KMS-11 (cell line): ENCODE results near the gene EFCAB7.

Experiments
- H2AFZ ChIP-seq: fragments of 200-600 bp; sonication (generic); 2 replicates; pipeline ENCODE4 v1.6.1; 2016; ENCODE audit warnings: antibody characterized with exemption, mixed run types, low read depth
- H3K27ac ChIP-seq: fragments of 200-600 bp; sonication (generic); 2 replicates; pipeline ENCODE4 v1.6.1; 2016; ENCODE audit warnings: mild to moderate bottlenecking, mixed run types
- H3K27me3 ChIP-seq: fragments of 200-600 bp; sonication (generic); 2 replicates; pipeline ENCODE4 v1.6.1; 2017; ENCODE audit warnings: mild to moderate bottlenecking, low read depth, mixed run types, moderate library complexity; ENCODE audit not compliant: insufficient read depth
- H3K36me3 ChIP-seq: fragments of 200-600 bp; sonication (generic); 2 replicates; pipeline ENCODE4 v1.6.1; 2017; ENCODE audit warnings: mild to moderate bottlenecking, mixed run types; ENCODE audit not compliant: insufficient read depth
- H3K4me1 ChIP-seq: fragments of 200-600 bp; sonication (generic); 2 replicates; pipeline ENCODE4 v1.6.1; 2016; ENCODE audit warnings: mild to moderate bottlenecking, low read depth, mixed run types; ENCODE audit not compliant: poor library complexity, severe bottlenecking
- H3K4me2 ChIP-seq: fragments of 200-600 bp; sonication (generic); 2 replicates; pipeline ENCODE4 v1.7.0; 2016; ENCODE audit warnings: mild to moderate bottlenecking, mixed run types
- H3K4me3 ChIP-seq: fragments of 200-600 bp; sonication (generic); IDR thresholded peaks from 2 replicates; pipeline ENCODE4 v1.6.1; 2017; ENCODE audit warnings: low read depth, low read length, mixed read lengths; ENCODE audit not compliant: insufficient read depth
- H3K79me2 ChIP-seq: fragments of 200-600 bp; sonication (generic); 2 replicates; pipeline ENCODE4 v1.6.1; 2016; ENCODE audit warnings: low read depth, mixed run types; ENCODE audit not compliant: insufficient read depth
- H3K9ac ChIP-seq: fragments of 200-600 bp; sonication (generic); 2 replicates; pipeline ENCODE4 v1.6.1; 2016; ENCODE audit warnings: mild to moderate bottlenecking, mixed run types
- H4K20me1 ChIP-seq: fragments of 200-600 bp; sonication (generic); 2 replicates; pipeline ENCODE4 v1.6.1; 2016; ENCODE audit warnings: mild to moderate bottlenecking, mixed run types; ENCODE audit not compliant: insufficient read depth
- TF ChIP-seq, protein P1 (sequence below): fragments of 200-600 bp; sonication (generic); conservative IDR thresholded peaks from 2 replicates; pipeline ENCODE4 v1.6.1; 2017; ENCODE audit warnings: low read depth, mild to moderate bottlenecking, antibody characterized with exemption, low read length, moderate library complexity, mixed read lengths

Gene EFCAB7

DNA sequence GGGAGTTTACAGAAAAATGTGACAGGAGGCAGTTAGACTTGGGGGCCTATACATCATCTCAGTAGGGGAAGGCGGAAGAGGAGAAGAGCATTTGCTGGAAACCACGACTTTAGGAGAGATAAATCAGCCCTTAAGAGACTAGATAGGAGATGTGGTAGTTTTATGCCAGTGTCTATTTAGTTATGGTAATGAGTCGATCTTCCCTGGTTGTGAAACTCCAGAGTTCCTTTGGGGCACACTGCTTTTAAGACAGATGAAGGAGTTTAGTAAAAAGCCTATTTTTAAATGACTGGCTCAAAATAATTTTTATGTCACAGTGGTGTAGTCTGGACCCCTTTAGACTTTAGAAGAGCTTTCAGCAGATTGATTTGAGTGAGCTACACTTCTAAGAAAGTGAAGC lies 77.7 kb downstream of the EFCAB7 start:
- Histone ChIP-seq H2AFZ (no peak overlapping the region), H3K4me1 (no peaks in the 10 kb centered on the region), H3K9ac (no peak overlapping the region), H3K27ac (no peak overlapping the region), H3K27me3 (no peaks in the 10 kb centered on the region), H3K4me2 (no peak overlapping the region), H3K79me2 (no peaks in the 10 kb centered on the region), H3K36me3 (no peaks in the 10 kb centered on the region), H4K20me1 (no peaks in the 10 kb centered on the region), H3K4me3 (no peak overlapping the region)
- TF ChIP-seq, protein P1, sequence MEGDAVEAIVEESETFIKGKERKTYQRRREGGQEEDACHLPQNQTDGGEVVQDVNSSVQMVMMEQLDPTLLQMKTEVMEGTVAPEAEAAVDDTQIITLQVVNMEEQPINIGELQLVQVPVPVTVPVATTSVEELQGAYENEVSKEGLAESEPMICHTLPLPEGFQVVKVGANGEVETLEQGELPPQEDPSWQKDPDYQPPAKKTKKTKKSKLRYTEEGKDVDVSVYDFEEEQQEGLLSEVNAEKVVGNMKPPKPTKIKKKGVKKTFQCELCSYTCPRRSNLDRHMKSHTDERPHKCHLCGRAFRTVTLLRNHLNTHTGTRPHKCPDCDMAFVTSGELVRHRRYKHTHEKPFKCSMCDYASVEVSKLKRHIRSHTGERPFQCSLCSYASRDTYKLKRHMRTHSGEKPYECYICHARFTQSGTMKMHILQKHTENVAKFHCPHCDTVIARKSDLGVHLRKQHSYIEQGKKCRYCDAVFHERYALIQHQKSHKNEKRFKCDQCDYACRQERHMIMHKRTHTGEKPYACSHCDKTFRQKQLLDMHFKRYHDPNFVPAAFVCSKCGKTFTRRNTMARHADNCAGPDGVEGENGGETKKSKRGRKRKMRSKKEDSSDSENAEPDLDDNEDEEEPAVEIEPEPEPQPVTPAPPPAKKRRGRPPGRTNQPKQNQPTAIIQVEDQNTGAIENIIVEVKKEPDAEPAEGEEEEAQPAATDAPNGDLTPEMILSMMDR: no peak

DNA sequence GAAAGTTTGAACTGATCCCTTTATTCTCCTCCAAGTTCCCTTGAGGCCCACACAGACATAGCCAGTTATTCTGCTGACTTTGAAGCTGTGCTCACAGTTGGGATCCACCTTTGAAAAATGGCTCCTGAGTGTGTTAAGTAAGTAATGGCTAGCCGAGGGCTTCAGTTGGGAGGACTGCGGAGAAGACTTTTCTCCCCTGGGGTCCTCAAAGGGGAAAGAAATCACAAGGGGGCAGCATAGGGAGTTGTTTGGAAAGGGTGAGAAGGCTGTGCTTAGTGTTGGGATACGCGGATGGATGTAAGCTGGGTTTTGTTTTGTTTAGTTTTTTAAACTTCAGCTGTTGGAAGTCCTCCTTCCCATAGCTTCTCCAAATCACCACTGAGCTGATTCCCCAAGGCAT lies 78.1 kb downstream of the EFCAB7 start:
- H3K4me1 ChIP-seq: no peaks in the 10 kb centered on the region
- no peaks in the 10 kb centered on the region for H4K20me1 ChIP-seq
- H3K9ac ChIP-seq: no peak overlapping the region
- no peak overlapping the region for H3K4me3 ChIP-seq
- no peaks in the 10 kb centered on the region for H3K27me3 ChIP-seq
- H3K4me2 ChIP-seq: no peak overlapping the region
- TF ChIP-seq, protein P1: no peak
- H3K36me3 ChIP-seq: no peaks in the 10 kb centered on the region
- no peak overlapping the region for H3K27ac ChIP-seq
- no peak overlapping the region for H2AFZ ChIP-seq
- H3K79me2 ChIP-seq: no peaks in the 10 kb centered on the region

DNA sequence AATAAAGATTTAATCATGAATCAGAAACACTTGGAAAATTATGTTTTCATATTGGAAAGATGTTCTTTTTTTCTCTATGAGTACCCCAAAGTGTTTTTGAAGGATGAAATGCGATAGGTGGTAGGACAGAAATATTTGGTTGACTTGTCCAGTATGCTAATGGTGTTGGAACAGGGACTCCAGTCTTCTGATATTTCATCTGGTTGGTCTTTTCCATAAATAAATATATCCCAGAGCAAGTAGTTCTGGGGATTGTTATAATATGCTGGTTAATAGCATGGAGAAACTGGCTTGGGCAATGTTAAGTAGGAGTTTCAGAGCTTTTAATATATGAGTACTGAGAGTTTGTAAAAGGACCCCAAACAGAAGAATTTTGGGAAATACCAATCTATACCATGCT lies 78.6 kb downstream of the EFCAB7 start:
- H3K36me3 ChIP-seq: no peaks in the 10 kb centered on the region
- no peak overlapping the region for H3K4me3 ChIP-seq
- no peaks in the 10 kb centered on the region for H3K4me1 ChIP-seq
- H3K27ac ChIP-seq: no peak overlapping the region
- no peaks in the 10 kb centered on the region for H3K79me2 ChIP-seq
- H3K27me3 ChIP-seq: no peaks in the 10 kb centered on the region
- TF ChIP-seq, protein P1: no peak
- H3K4me2 ChIP-seq: no peak overlapping the region
- no peak overlapping the region for H3K9ac ChIP-seq
- H2AFZ ChIP-seq: no peak overlapping the region
- H4K20me1 ChIP-seq: no peaks in the 10 kb centered on the region

DNA sequence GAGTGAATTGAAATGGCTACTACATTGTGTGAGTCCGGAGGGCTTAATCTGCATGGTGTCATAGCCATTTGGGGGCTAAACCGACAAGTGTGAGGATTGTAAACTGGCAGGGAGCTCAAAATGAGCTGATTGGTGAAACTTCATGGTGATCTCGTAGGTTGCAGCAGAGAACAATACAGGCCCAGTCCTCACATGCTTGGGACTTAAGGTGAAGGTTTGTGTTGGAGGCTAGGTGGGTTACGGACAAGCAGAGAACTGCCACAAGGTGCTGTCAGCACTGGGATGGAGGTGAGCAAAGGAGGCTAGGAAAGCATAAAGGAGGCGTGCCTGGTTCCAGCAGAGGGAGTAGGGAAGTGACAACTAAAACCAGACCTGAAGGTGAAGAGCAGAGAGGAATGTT lies 79.3 kb downstream of the EFCAB7 start:
- no peaks in the 10 kb centered on the region for H3K27me3 ChIP-seq
- H2AFZ ChIP-seq: no peak overlapping the region
- TF ChIP-seq, protein P1: no peak
- no peaks in the 10 kb centered on the region for H3K36me3 ChIP-seq
- no peak overlapping the region for H3K4me2 ChIP-seq
- H3K4me3 ChIP-seq: no peak overlapping the region
- no peak overlapping the region for H3K9ac ChIP-seq
- no peak overlapping the region for H3K27ac ChIP-seq
- H3K4me1 ChIP-seq: no peaks in the 10 kb centered on the region
- H4K20me1 ChIP-seq: no peaks in the 10 kb centered on the region
- H3K79me2 ChIP-seq: no peaks in the 10 kb centered on the region

DNA sequence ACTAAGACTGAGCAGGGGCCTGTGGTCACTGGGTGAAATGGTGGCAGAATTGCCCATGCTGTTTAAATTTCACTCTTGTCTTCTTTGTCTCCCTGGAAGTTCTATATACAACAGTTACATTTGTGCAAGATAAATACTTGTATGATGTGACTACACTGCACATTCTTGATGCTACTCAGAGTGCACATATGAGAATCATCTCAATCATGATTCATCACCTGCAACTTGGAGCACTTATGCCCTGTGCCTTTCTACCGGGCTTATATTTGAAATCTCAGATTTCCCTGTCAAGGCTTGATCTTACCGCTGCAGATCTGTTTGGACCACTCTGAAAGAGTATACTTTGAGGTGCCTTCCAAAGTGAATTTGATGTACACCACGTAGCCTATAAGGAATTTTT lies 80.5 kb downstream of the EFCAB7 start:
- H3K4me3 ChIP-seq: no peak overlapping the region
- H3K36me3 ChIP-seq: no peaks in the 10 kb centered on the region
- no peak overlapping the region for H3K27ac ChIP-seq
- no peaks in the 10 kb centered on the region for H3K27me3 ChIP-seq
- H4K20me1 ChIP-seq: no peaks in the 10 kb centered on the region
- H3K4me1 ChIP-seq: no peaks in the 10 kb centered on the region
- no peak overlapping the region for H3K4me2 ChIP-seq
- H2AFZ ChIP-seq: no peak overlapping the region
- H3K79me2 ChIP-seq: no peaks in the 10 kb centered on the region
- TF ChIP-seq, protein P1: no peak
- no peak overlapping the region for H3K9ac ChIP-seq
